Measurements from ENCODE around the gene OR2J2.

DNA sequence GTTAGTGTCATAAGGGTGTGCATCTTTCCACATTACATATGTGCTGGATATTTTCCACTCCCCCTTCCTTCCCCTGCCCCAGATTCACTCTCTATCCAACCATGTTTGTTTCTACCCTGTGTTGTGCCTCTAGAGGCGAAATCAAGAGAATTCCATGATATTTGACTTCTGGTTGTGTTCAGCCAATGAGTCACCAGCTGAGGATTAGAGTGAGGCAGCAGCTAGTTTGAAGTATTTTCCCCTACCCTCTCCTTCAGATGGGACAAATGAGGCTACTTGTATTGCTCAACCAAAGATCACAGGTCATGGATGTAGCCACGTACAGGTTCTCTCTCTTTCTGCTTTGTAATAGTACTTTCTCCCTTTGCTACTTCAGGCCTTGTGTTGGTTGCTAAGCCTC is 24.5 kb upstream of the OR2J2 start:
- TF ChIP-seq POLR2A (IDR thresholded peaks at IDR 0.05; ENCODE audit: low read length) (no peak), GATA1 (IDR thresholded peaks at IDR 0.05; ENCODE audit: low read depth, low read length) (no peak)
